ENCODE data around the gene IFT81.
"Not testable (repeated sequence)": the region's sequence is repeated elsewhere in the genome, so short reads cannot be mapped to it uniquely, and the experiment has no call there.

IFT81 gene

DNA sequence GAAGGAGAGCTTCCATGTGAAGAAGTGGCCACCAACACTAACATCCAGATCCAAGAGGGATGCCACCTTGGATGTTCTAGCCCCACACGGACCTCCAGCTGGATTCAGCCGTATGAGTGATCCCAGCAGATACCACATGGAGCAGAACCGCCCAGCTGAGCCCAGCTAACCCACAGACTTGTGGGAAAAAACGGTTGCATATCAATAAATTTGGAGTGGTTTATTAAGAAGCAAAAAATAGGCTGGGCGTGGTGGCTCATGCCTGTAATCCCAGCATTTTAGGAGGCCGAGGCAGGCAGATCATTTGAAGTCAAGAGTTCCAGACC lies 11.9 kb upstream of the IFT81 start:
- ATAC-seq (replicated peaks; ENCODE audit: extremely low read depth, poor library complexity, severe bottlenecking): no peak
- Mint-ChIP-seq H3K27ac (ENCODE audit: low read depth) (no peak overlapping the region), H3K36me3 (ENCODE audit: insufficient read depth) (no peaks in the 10 kb centered on the region), H3K4me1 (no peaks in the 10 kb centered on the region), H3K4me3 (no peak overlapping the region), H3K27me3 (peaks cover 11% of the 10 kb centered on the region), H3K9me3 (no peaks in the 10 kb centered on the region)
- no peak for DNase-seq (ENCODE audit: low spot score in 2 of 2)

- no peaks in the 10 kb centered on the region for H3K36me3 Mint-ChIP-seq (ENCODE audit: insufficient read depth)
- DNase-seq (ENCODE audit: low spot score in 2 of 2) (no peak), ATAC-seq (replicated peaks; ENCODE audit: extremely low read depth, poor library complexity, severe bottlenecking) (no peak)
- no peaks in the 10 kb centered on the region for H3K9me3 Mint-ChIP-seq
- no peaks in the 10 kb centered on the region for H3K4me1 Mint-ChIP-seq
- no peak overlapping the region for H3K27ac Mint-ChIP-seq (ENCODE audit: low read depth)
- peaks cover under 1% of the 10 kb centered on the region for H3K27me3 Mint-ChIP-seq
- H3K4me3 Mint-ChIP-seq: no peak overlapping the region
Observed at GRCh38 chr12:110114528-110114937, 9.6 kb upstream of the IFT81 start.

GRCh38 chr12:110115675-110116074 lies 8.5 kb upstream of the IFT81 start:
- Mint-ChIP-seq H3K27ac (ENCODE audit: low read depth) (no peak overlapping the region), H3K4me1 (no peaks in the 10 kb centered on the region), H3K4me3 (no peak overlapping the region), H3K36me3 (ENCODE audit: insufficient read depth) (no peaks in the 10 kb centered on the region), H3K27me3 (peaks cover 12% of the 10 kb centered on the region), H3K9me3 (no peaks in the 10 kb centered on the region)
- DNase-seq (ENCODE audit: low spot score in 2 of 2) (no peak), ATAC-seq (replicated peaks; ENCODE audit: extremely low read depth, poor library complexity, severe bottlenecking) (no peak)

DNA sequence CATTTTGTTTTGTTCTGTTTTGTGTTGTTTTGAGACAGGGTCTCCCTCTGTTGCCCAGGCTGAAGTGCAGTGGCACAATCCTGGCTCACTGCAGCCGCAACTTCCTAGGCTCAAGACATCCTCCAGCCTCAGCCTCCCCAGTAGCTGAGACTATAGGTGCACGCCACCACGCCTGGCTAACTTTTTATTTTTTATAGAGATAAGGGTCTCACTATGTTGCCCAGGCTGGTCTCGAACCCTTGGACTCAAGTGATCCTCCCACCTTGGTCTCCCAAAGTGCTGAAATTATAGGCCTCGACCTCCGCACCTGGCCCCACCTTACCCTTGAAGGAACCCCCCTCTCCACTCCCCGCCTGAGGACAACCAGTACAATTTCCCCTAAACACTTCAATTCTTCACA lies 7.5 kb upstream of the IFT81 start:
- H3K4me1 Mint-ChIP-seq: no peaks in the 10 kb centered on the region
- H3K27me3 Mint-ChIP-seq: peaks cover 22% of the 10 kb centered on the region
- peaks cover 2% of the 10 kb centered on the region for H3K36me3 Mint-ChIP-seq (ENCODE audit: insufficient read depth)
- H3K4me3 Mint-ChIP-seq: no peak overlapping the region
- DNase-seq (ENCODE audit: low spot score in 2 of 2) (no peak), ATAC-seq (replicated peaks; ENCODE audit: extremely low read depth, poor library complexity, severe bottlenecking) (no peak)
- no peaks in the 10 kb centered on the region for H3K9me3 Mint-ChIP-seq
- no peak overlapping the region for H3K27ac Mint-ChIP-seq (ENCODE audit: low read depth)

DNA sequence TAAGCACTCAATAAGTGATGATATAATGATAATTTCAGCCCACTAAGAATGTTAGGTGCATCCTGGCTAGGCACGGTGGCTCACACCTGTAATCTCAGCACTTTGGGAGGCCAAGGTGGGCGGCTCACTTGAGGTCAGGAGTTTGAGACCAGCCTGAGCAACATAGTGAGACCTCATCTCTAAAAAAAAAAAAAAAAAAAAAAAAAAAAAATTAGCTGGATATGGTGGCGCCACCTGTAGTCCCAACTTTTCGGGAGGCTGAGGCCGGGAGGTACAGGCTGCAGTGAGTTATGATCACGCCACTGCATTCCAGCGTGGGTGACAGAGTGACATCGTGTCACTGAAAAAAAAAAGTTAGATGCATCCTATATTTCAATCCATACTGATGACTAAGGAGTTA lies 6.9 kb upstream of the IFT81 start:
- H3K4me1 Mint-ChIP-seq; H3K36me3 Mint-ChIP-seq (ENCODE audit: insufficient read depth); H3K27ac Mint-ChIP-seq (ENCODE audit: low read depth); H3K4me3 Mint-ChIP-seq; H3K9me3 Mint-ChIP-seq; ATAC-seq (replicated peaks; ENCODE audit: extremely low read depth, poor library complexity, severe bottlenecking); DNase-seq (ENCODE audit: low spot score in 2 of 2): not testable (repeated sequence)
- peaks cover 22% of the 10 kb centered on the region for H3K27me3 Mint-ChIP-seq

GRCh38 chr12:110117956-110118685 lies 6.0 kb upstream of the IFT81 start:
- DNase-seq (ENCODE audit: low spot score in 2 of 2) (no peak), ATAC-seq (replicated peaks; ENCODE audit: extremely low read depth, poor library complexity, severe bottlenecking) (no peak)
- peaks cover 2% of the 10 kb centered on the region for H3K36me3 Mint-ChIP-seq (ENCODE audit: insufficient read depth)
- H3K4me1 Mint-ChIP-seq: no peaks in the 10 kb centered on the region
- H3K27me3 Mint-ChIP-seq: peaks cover 22% of the 10 kb centered on the region
- H3K27ac Mint-ChIP-seq (ENCODE audit: low read depth): no peak overlapping the region
- no peak overlapping the region for H3K4me3 Mint-ChIP-seq
- no peaks in the 10 kb centered on the region for H3K9me3 Mint-ChIP-seq

GRCh38 chr12:110122929-110123328 lies 1.2 kb upstream of the IFT81 start:
- H3K9me3 Mint-ChIP-seq: no peaks in the 10 kb centered on the region
- ATAC-seq (replicated peaks; ENCODE audit: extremely low read depth, poor library complexity, severe bottlenecking) (no peak), DNase-seq (ENCODE audit: low spot score in 2 of 2) (no peak)
- H3K4me3 Mint-ChIP-seq: no peak overlapping the region
- H3K4me1 Mint-ChIP-seq: no peaks in the 10 kb centered on the region
- no peak overlapping the region for H3K27ac Mint-ChIP-seq (ENCODE audit: low read depth)
- H3K36me3 Mint-ChIP-seq (ENCODE audit: insufficient read depth): peaks cover 17% of the 10 kb centered on the region
- H3K27me3 Mint-ChIP-seq: peaks cover 22% of the 10 kb centered on the region

DNA sequence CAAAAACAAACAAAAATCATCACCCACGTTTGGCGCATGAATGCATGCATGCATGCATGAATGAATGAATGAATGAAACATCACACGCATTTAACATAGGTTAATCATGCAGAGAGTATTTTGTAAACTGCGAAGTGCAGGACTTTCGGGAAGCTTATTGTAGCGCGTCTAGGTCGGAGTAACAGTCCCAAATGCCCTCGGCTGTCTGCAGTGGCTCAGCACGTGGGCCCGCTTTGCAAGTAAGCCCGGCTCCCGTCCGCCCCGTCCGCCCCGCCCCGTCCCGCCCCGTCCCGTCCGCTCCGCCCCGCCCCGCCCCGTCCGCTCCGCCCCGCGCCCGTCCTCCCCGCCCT lies 263 bp upstream of the IFT81 start:
- Mint-ChIP-seq H3K27me3 (peaks cover 22% of the 10 kb centered on the region), H3K9me3 (no peaks in the 10 kb centered on the region), H3K4me1 (no peaks in the 10 kb centered on the region), H3K36me3 (ENCODE audit: insufficient read depth) (peaks cover 17% of the 10 kb centered on the region), H3K27ac (ENCODE audit: low read depth) (peak overlapping the region; percentile 80), H3K4me3 (peak overlapping the region; percentile 83)
- DNase-seq (ENCODE audit: low spot score in 2 of 2): no peak
- no peak for ATAC-seq (replicated peaks; ENCODE audit: extremely low read depth, poor library complexity, severe bottlenecking)

GRCh38 chr12:110126557-110126956 lies 2.4 kb downstream of the IFT81 start:
- Mint-ChIP-seq H3K36me3 (ENCODE audit: insufficient read depth) (peaks cover 15% of the 10 kb centered on the region), H3K4me3 (no peak overlapping the region), H3K9me3 (no peaks in the 10 kb centered on the region), H3K27ac (ENCODE audit: low read depth) (peak overlapping the region; percentile 2), H3K4me1 (no peaks in the 10 kb centered on the region), H3K27me3 (peaks cover under 1% of the 10 kb centered on the region)
- no peak for ATAC-seq (replicated peaks; ENCODE audit: extremely low read depth, poor library complexity, severe bottlenecking)
- DNase-seq (ENCODE audit: low spot score in 2 of 2): no peak

- no peak for ATAC-seq (replicated peaks; ENCODE audit: extremely low read depth, poor library complexity, severe bottlenecking)
- no peaks in the 10 kb centered on the region for H3K9me3 Mint-ChIP-seq
- H3K4me1 Mint-ChIP-seq: peaks cover 5% of the 10 kb centered on the region
- no peaks in the 10 kb centered on the region for H3K27me3 Mint-ChIP-seq
- H3K36me3 Mint-ChIP-seq (ENCODE audit: insufficient read depth): peaks cover 2% of the 10 kb centered on the region
- no peak overlapping the region for H3K27ac Mint-ChIP-seq (ENCODE audit: low read depth)
- no peak for DNase-seq (ENCODE audit: low spot score in 2 of 2)
- no peak overlapping the region for H3K4me3 Mint-ChIP-seq
Observed at GRCh38 chr12:110134691-110135411, 10.7 kb downstream of the IFT81 start.

- Mint-ChIP-seq H3K36me3 (ENCODE audit: insufficient read depth) (peaks cover 2% of the 10 kb centered on the region), H3K27ac (ENCODE audit: low read depth) (no peak overlapping the region), H3K4me1 (peaks cover 5% of the 10 kb centered on the region), H3K27me3 (no peaks in the 10 kb centered on the region), H3K9me3 (no peaks in the 10 kb centered on the region), H3K4me3 (no peak overlapping the region)
- DNase-seq (ENCODE audit: low spot score in 2 of 2): no peak
- ATAC-seq (replicated peaks; ENCODE audit: extremely low read depth, poor library complexity, severe bottlenecking): no peak
Observed at GRCh38 chr12:110135806-110136205, 11.6 kb downstream of the IFT81 start.

DNA sequence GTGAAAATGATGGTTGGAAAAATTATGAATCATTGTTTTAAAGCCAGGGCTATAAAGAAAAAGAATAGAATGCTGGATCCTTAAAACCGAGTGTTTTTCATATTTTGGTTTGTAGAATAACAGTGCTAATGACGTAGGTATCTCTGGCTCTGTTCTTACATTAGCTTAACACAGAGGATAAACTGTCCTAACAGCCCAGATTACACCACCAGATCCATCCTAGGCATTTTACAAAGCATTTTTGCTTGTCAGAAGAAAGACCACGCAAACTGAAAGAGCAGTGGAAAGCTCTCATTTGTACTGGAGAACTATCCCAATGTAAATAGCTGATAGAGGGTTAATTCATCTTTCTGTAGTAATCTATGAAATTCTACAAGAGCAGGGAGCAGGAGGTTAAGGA lies 13.6 kb downstream of the IFT81 start:
- Mint-ChIP-seq H3K4me1 (peaks cover 5% of the 10 kb centered on the region), H3K27me3 (no peaks in the 10 kb centered on the region), H3K4me3 (no peak overlapping the region), H3K36me3 (ENCODE audit: insufficient read depth) (peaks cover 2% of the 10 kb centered on the region), H3K27ac (ENCODE audit: low read depth) (no peak overlapping the region), H3K9me3 (no peaks in the 10 kb centered on the region)
- ATAC-seq (replicated peaks; ENCODE audit: extremely low read depth, poor library complexity, severe bottlenecking) (no peak), DNase-seq (ENCODE audit: low spot score in 2 of 2) (no peak)

- H3K36me3 Mint-ChIP-seq (ENCODE audit: insufficient read depth): peaks cover 3% of the 10 kb centered on the region
- no peak for DNase-seq (ENCODE audit: low spot score in 2 of 2)
- H3K27me3 Mint-ChIP-seq: no peaks in the 10 kb centered on the region
- H3K4me3 Mint-ChIP-seq: no peak overlapping the region
- no peak for ATAC-seq (replicated peaks; ENCODE audit: extremely low read depth, poor library complexity, severe bottlenecking)
- no peak overlapping the region for H3K27ac Mint-ChIP-seq (ENCODE audit: low read depth)
- H3K4me1 Mint-ChIP-seq: no peaks in the 10 kb centered on the region
- H3K9me3 Mint-ChIP-seq: no peaks in the 10 kb centered on the region
Observed at GRCh38 chr12:110141389-110141788, 17.2 kb downstream of the IFT81 start.
